Measurements from ENCODE around the gene DLK2.
"Not testable (repeated sequence)": the region's sequence is repeated elsewhere in the genome, so short reads cannot be mapped to it uniquely, and the experiment has no call there.

DLK2 gene, protein sequence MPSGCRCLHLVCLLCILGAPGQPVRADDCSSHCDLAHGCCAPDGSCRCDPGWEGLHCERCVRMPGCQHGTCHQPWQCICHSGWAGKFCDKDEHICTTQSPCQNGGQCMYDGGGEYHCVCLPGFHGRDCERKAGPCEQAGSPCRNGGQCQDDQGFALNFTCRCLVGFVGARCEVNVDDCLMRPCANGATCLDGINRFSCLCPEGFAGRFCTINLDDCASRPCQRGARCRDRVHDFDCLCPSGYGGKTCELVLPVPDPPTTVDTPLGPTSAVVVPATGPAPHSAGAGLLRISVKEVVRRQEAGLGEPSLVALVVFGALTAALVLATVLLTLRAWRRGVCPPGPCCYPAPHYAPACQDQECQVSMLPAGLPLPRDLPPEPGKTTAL

DNA sequence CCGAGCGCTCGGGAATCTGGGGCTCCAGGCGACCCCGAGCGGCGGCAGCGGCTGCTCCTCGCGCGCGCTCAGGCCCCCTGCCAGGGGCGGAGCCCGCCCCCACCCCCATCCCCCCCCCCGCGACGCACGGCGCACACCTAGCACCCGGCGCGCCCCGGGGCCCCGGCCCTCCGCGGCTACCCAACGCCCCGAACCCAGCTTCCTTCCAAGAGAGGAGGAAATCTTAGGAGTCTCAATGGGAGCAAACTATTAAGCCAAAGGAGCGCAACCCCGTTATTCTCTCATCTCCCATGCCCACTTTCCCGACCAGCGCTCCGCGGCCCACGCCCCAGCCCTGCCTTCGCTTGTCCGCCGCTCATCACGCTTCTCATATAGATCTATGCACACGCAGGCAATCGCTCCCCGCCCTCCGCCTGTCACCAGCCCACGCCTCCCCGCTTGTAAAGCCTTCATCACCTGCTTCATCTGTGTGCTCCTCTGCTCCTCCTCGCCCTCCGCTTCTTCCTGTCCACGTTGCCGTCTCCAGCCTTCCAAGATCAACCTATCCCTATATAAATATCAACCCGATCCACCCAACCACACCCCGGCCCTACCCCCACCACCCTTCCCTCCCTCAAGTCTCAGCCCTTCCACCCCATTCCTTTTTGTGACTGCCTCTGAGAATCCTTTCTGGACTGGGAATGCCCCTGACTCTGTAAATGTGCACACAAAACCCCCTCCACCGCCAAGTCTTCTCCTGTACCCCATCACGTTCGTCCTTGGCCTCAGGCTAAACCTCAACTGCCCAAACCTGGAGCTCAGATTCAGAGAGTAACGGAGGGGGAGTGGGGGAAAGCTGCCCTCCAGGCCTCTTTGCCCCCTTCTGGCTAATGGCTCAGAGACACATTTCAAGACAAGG is at the start of gene DLK2:
DLK2 (minus strand) TSS at position 18 of the 898 bp plus-strand sequence. CDS start 723 bp downstream, outside the sequence.
- DNase-seq (ENCODE audit: low read depth in 2 of 2) = no peak

DNA sequence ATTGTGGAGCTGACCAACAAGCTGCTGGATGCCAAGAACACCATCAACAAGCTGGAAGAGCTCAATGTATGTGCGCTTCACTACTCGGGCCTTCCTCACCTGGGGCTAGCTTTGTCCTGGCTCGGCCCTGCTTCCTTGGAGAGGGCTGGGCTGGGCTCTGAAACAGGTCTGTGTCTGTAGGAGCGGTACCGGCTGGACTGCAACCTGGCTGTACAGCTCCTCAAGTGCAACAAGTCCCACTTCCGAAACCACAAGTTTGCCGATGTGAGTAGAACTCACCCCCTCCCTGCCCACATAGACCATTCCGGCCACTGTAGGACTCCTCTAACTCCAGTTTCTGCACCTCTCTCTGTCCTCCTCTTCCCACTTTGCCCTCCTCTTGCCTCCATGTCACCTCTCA is 48.1 kb upstream of the DLK2 start:
- DNase-seq (ENCODE audit: low read depth in 2 of 2) = no peak

DNA sequence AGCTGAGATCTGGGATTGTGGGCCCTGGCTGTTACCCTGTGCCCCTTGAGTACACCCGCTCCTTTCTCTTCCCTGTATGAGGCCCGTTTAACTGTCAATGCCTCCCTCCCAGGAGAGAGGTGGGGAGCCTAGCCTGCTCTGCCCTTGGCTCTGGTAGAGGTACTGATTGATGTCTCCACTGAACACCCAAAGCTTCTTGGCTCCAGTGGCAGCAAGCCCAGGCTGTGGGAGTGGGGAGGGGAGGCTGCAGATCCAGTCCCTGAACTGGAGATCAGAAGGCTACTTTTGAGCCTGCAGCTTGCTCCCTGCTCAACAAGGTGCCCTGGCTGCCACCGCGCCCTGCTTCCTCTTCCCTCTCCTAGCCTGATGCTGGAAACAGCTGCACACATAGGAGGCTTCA is 47.3 kb upstream of the DLK2 start:
- DNase-seq (ENCODE audit: low read depth in 2 of 2) = no peak

DNA sequence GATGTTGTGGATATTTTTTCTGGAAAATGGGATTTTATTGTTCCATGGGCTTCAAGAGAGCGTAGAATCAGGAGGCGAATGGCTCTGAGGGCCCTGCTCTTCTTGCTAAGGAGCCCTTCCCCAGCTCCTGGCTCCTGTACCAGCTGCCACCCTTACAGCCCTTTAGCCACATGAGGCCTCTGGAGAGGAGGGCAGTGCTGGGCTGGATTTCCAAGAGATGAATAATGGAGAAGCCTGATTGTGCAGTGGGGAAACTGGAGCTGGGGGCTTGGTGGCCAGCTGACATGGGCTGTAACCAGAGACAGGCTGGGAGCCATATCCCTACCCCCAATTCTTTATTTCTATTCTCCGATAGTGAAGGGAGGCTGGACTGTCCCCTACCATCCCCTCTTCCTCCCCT is 45.6 kb upstream of the DLK2 start:
- no peak for DNase-seq (ENCODE audit: low read depth in 2 of 2)

DNA sequence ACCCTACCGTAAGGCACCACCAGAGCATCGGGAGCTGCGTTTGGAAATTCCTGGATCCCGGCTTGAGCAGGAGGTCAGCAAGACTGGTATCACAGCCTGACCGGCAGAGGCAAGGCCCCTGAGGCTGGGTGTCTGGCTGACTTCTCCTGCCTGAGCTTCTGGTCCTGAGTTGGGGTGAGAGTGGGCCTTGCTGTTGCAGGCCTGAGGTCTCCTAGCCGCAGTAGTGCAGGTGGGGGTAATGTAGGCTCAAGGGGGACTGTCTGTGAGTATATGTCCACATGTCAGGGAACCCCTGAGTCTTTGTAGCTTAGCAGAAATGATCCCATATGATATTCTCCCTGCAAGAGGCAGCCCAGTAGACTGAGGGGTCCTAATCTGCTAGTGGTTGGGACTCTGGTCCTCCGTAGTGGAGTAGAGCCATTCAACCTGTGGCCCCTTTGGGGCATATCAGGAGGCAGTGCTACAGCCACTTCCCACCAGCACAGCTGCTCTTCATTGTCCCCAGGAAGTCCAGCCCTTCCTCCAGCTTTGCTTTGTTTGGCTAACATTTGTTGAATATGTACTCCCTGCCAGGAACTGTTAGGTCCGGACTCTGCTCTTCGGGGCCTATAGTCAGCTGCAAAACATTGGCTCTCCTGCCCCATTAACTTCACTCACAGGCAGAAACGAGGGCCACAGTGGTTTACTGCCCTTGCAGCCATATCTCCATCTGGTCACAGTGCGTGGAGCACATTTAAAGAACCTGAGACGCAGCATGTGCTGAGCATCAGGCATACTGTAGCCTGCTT is 43.9 kb upstream of the DLK2 start:
- no peak for DNase-seq (ENCODE audit: low read depth in 2 of 2)

DNA sequence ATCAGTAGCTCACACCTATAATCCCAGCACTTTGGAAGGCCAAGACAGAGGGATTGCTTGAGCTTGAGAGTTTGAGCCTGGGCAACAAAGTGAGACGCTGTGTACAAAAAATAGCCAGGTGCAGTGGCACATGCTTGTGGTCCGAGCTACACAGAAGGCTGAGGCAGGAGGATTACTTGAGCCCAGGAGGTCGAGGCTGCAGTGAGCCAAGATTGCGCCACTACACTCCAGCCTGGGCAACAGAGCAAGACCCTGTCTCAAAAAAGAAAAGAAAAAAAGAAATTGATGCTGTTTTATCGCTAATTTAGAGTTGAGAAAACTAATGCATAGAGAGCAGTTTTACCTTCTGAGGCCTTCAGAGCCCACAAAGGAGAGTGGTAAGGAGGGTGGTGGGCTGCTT is 42.9 kb upstream of the DLK2 start:
- DNase-seq (ENCODE audit: low read depth in 2 of 2) = not testable (repeated sequence)

DNA sequence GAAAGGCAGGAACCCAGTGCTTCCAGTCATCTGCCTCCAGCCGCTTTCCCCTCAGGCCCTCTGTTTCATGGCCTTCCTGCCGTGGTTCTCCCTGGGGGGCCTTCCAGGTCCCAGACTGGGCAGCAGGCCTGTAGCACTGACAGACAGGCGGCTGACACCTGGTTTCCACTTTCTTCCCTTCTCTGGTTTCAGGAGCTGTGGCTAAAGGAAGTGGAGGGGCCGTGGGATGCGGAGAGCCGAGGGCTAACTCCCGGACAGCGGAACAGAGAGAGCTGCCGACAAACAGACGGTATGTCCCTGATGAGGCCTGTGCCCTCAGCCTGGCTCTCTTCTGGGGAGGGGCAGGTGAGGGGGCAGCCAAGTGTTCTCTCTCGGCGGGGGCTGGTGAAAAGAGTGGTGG is 42.3 kb upstream of the DLK2 start:
- DNase-seq (ENCODE audit: low read depth in 2 of 2) = no peak

DNA sequence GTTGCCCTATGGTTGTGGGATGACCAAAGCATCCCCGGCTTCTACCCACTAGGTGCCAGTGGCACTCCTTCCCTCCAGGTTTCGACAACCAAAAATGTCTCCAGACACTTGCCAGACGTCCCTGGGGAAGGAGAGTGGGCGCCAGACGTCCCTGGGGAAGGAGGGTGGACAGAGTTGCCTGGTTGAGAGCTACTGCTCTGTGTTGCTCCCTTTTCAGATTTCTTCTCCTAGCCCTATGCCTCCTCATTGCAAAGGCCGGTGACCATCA is 41.7 kb upstream of the DLK2 start:
- no peak for DNase-seq (ENCODE audit: low read depth in 2 of 2)

DNA sequence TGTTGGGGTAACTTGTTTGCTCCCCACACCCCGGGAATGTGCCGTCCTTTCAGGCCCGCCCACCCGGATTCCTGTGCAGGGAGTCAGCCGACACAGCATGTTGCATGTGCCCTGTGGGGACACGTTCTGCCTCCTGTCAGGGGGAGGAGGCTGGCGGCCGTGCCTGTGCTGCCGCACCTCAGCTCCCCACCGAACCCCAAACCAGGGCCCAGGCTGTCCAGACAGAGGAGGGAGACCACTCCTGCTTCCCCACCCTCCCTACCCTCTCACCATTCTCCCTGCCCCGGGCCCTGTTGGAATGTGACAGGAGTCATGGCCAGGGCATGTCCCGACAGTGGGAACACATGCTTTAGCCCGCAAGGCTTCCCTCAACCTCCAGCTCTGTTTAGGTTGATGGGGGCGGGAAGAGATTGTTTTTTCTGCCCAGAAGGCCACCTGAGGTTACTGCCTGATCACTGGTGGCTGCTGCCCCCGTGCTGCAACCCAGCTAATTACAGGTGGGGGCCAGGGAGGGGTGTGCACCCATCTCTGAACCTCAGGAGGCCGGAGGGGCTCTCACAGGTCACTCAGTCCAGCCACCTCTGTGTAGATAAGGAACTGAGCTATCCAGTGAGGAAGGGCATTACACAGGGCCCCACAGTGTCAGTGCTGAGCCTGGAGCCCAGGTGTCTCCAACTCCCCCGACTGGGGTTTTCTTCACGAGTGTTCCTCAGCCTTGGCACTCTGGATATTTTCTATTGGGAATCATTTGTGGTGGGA is 41.2 kb upstream of the DLK2 start:
- DNase-seq (ENCODE audit: low read depth in 2 of 2) = no peak

DNA sequence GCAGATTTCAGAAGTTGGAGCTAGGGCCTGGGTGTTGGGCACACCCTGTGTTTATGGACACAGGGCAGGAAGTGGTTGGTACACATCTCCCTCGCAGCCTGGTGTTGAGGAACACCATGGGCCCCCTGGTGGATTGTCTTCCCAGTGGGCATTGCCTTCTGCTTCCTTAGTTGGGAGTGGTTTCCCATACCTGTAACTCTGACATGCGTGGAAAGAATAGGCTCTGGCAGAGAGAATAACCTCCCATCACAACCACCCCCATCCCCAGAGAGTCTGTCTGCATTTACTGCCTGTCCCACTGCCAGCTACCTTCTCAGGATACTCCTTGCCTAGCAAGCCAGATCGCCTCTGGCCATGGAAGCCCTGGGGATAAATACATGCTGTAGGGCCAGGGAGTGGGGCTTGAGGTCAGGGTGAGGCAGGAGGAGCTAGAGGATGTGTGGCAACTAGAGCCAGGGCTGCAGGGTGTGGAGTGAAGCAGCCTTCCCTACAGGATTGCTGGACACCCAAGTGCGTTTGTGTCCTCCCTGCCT is 40.1 kb upstream of the DLK2 start:
- no peak for DNase-seq (ENCODE audit: low read depth in 2 of 2)

DNA sequence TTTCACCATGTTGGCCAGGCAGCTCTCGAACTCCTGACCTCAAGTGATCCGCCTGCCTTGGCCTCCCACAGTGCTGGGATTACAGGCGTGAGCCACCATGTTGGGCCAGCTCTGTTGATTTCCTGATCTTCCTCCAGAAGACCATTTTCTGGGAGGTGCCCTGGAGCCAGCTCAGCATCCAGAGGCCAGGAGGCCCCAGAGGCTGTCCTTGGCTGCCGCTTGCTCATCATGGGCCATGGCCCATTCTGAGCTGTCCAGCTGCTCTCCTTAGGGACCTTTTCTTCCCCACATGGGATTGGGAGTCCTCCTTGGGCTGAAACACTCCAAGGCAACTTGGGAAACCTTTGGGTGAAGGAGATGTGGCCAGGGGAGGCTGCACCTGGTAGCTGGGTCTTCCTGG is 39.4 kb upstream of the DLK2 start:
- DNase-seq (ENCODE audit: low read depth in 2 of 2) = no peak

DNA sequence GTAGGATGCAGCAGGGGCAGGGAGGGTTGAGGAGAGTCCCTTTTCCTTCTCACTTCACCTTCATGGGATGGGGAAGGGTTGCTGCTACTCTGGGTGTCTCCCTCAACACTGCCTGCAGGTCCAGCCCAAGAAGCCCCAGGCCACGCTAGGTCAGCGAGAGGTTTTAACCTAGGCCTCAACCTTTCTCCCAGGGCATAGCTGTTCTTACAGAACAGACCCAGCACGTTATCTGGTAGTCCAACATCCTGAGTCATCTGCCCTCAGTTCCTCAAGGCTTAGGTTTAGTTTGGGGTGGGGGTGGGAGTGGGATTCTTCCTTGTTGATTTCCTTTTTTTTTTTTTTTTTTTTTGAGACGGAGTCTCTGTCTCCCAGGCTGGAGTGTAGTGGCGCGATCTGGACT is 39.0 kb upstream of the DLK2 start:
- no peak for DNase-seq (ENCODE audit: low read depth in 2 of 2)

DNA sequence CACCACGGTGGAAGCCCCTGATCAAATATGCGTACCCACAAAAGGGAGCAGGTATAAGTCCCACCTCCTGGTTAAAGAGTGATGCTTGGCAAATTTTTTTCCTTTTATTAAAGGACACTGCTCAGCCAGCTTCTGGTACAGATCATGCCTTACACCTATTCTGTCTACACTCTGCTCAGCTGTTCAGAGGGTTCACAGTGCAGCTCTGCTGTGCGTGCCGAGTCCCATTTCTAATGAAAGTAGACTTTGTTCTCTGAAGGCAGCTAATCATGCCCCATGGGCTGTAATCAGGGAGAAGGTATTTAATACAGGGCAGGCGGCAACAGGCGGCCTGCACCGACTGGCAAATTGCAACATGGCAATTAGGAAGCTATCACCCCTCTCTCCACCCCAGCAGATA is 38.5 kb upstream of the DLK2 start:
- DNase-seq (ENCODE audit: low read depth in 2 of 2) = no peak

DNA sequence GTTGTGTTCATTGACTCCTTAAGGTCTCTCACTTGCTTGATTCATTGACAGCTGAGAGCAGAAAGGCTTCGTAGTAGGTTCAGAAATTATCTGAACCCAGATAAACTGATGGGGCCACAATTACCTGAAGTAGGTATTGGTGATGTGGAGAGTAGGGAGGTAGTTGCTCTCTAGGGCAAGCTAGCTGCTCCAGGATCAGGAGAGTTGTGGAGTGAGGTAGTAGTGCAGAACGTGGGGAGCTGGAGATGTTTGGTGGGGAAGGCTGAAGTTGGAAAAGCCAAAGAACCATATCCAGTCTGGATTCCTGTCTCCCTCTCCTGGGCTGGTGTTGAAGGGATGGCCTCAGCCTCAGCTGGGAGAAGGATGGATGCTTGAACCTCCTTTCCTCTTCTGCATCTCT is 37.9 kb upstream of the DLK2 start:
- DNase-seq (ENCODE audit: low read depth in 2 of 2) = no peak

DNA sequence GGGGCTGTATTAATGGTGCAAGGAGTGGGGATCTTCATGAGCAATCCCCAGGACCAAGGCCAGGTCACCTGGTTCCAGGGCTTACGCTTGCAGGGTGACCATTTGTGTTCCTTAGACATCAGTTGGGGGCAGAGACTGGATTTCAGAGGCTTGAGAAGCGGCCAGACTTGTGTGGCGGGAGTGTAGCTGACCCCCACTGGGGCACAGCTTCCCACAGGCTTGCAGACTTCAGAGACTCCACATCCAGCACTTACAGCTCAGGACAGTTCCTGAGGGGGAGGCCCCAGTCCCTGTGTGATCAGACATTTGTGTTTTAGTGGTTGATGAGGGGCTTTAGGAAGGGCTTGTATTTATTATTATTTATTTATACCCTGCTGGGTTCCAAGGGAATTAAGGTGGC is 37.3 kb upstream of the DLK2 start:
- no peak for DNase-seq (ENCODE audit: low read depth in 2 of 2)

DNA sequence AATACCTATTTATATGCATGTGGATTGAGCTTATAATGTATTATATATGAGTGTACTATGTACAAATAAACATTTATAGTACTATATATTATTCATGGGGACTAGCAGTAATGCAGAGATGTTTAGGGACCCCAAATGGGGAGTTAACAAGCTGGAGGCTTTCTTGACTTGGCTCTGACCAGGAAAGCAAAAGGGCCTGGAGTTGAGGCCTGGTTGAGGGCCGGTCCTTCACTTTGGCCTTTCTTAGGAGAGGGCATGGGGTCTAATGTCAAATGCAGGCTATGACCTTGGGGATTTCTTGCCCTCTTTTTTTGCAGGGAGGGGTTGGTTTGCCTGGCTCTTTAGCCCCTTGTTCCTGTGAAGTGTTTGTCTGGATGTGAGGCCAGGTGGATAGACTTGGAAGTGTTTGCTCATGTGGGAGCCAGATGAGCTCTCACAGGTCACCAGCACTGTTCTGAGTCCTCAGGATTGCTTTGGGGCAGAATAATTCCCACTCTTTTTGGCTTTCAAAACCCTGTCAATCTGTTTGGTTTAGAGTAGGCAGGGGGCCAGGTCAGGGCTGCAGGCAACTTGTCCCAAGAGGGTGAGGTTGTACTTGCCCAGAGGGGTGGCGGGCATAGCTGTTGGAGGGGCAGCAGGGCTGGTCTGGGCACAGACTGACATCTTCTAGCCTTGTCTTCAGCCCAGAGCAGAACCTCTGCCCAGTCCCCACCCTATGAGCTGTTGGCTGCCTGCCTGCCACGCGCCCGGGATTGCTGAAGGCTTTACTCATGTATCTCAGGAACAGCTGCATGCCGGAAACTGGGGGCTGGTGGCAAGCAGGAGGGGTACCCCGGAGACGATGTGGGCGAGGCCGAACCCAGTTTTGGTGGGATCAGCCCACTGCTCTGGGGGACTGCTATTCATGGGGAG is 36.7 kb upstream of the DLK2 start:
- no peak for DNase-seq (ENCODE audit: low read depth in 2 of 2)

DNA sequence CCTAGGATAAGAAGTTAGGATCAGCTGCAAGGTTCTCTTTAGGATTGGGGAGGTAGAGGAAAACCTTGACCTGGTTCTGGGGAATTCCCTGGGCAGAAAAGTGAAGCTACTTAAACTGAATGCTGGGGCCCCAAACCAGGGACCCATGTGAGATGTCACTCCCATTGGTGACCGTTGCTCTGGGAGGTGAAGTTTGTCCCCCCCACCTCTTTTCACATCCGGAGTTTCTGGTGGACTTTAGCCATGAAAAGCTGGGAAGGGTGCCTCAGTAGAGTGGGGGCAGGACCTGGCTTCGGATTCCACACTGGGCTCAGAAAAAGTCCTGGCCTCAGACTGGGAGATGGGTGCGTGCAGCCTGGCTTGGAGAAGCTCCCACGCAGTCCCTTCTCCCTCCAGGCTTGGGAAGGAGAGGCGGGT is 35.2 kb upstream of the DLK2 start:
- no peak for DNase-seq (ENCODE audit: low read depth in 2 of 2)

DNA sequence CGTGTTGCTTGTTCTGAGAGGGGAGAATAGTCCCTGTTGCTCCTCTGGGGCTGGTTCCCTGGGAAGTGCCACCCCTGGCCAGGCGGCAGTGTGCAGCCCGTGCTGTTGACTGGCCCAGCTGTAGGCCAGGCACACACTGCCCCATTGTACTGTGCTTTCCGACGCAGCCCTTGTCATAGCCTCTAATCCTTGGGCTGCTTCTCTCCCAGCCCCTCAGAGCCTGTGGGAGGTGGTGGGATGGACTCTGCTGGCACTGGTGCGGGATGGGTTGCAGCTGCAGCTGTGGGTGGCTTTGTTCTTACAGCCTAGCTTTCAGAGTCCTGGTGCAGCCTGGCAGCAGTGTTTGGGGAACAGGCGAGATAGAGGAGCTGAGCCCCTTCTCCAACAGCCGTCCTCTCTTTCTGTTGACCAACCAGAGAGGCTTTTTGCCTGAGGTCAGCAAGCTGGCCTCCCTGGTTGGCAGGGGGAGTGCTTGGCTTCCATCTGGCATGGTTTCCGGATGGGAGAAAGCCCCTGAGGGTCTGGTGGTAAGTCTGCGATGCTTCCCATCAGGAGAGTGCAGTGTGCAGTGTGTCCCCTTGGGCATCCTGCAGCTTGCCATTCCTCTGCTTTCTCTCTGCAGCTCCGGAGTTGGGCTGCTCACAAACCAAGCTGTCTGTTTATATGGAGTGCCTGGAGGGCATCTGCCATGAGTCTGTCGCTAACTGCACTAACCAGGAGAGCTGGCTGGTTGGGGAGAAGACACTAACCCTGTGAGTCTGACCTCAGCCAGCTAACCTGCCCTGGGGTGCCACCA is 34.1 kb upstream of the DLK2 start:
- DNase-seq (ENCODE audit: low read depth in 2 of 2) = no peak

DNA sequence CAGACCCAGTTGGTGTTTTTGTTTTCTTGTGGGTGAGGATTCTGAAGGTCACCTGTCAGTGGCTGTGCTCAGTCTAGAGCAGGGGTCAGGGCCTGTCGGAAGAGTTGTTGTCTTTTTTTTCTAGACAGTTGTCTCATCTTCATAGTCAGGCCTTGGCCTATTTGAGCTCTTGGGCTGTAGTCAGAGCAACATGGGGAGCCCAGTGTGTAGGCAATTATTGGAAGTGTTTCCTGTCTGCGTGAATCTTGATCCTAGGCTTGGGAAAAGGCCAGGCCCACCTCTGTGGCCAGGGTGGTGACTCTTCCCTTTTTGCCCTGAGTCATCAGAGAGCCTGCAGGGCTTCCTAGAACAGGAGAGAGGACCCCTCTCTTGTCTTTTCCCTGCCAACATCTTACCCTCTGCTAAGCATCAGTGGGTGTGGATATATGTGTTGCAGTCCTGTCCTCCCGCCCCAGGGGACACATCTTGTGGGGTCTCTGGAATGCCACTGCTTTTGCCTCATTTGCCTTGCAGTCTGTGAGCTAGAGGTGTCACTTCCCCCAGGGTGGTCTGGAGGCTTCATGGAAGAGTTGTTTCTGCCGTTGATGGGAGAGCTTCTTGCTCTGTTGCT is 33.4 kb upstream of the DLK2 start:
- no peak for DNase-seq (ENCODE audit: low read depth in 2 of 2)
